Colon (tissue), 2 donors: ENCODE data around the gene CACNA1B.
"Not testable (repeated sequence)": the region's sequence is repeated elsewhere in the genome, so short reads cannot be mapped to it uniquely, and the experiment has no call there.

Experiments
- FAIRE-seq: peaks from 2 replicates; lab custom pipeline; 2012; peaks lifted over from hg19 to GRCh38; lab: Jason Lieb, UNC
- donor health status: control.
- donor health status: control.

Gene CACNA1B

GRCh38 chr9:137866226-137867141, 11.1 kb upstream of the CACNA1B start:
- no peak for FAIRE-seq

- no peak for FAIRE-seq
These were observed 7.2 kb upstream of the CACNA1B start for GRCh38 chr9:137870432-137870831.

GRCh38 chr9:137872296-137872695, 5.3 kb upstream of the CACNA1B start:
- FAIRE-seq = no peak

- no peak for FAIRE-seq
These were observed 4.2 kb upstream of the CACNA1B start for GRCh38 chr9:137873408-137873807.

GRCh38 chr9:137873858-137874362, 3.7 kb upstream of the CACNA1B start:
- FAIRE-seq = no peak

- FAIRE-seq = no peak
These were observed 2.2 kb upstream of the CACNA1B start for GRCh38 chr9:137875354-137875753.

- FAIRE-seq = no peak
These were observed 1.7 kb upstream of the CACNA1B start for GRCh38 chr9:137875846-137876245.

- FAIRE-seq = no peak
These were observed 1.3 kb upstream of the CACNA1B start for GRCh38 chr9:137876269-137876668.

GRCh38 chr9:137876781-137877386, 698 bp upstream of the CACNA1B start:
- FAIRE-seq = no peak

- FAIRE-seq = no peak
These were observed 762 bp downstream of the CACNA1B start for GRCh38 chr9:137878146-137878941.

GRCh38 chr9:137879052-137879451, 1.5 kb downstream of the CACNA1B start:
- no peak for FAIRE-seq

- no peak for FAIRE-seq
These were observed 2.1 kb downstream of the CACNA1B start for GRCh38 chr9:137879566-137880150.

- FAIRE-seq = no peak
These were observed 2.8 kb downstream of the CACNA1B start for GRCh38 chr9:137880160-137880975.

GRCh38 chr9:137880976-137881530, 3.5 kb downstream of the CACNA1B start:
- FAIRE-seq = no peak

GRCh38 chr9:137881591-137882505, 4.3 kb downstream of the CACNA1B start:
- no peak for FAIRE-seq

- no peak for FAIRE-seq
These were observed 4.9 kb downstream of the CACNA1B start for GRCh38 chr9:137882506-137882821.

GRCh38 chr9:137883977-137884376, 6.4 kb downstream of the CACNA1B start:
- not testable (repeated sequence) for FAIRE-seq

- FAIRE-seq = not testable (repeated sequence)
These were observed 7.0 kb downstream of the CACNA1B start for GRCh38 chr9:137884547-137884946.

GRCh38 chr9:137885121-137885520, 7.5 kb downstream of the CACNA1B start:
- FAIRE-seq = not testable (repeated sequence)

- not testable (repeated sequence) for FAIRE-seq
These were observed 11.0 kb downstream of the CACNA1B start for GRCh38 chr9:137888621-137889020.
